DMS79 treated with DMSO at 0.1 percent for 48 hours (cell line): ENCODE data around the gene AK3.
A peak's percentile ranks its signal among the peaks of the same experiment; 100 is the strongest.
"Not testable (repeated sequence)": the region's sequence is repeated elsewhere in the genome, so short reads cannot be mapped to it uniquely, and the experiment has no call there.

ENCODE experiments used
- DNase-seq: peaks from one replicate; lab custom pipeline; 2025; lab: John Stamatoyannopoulos, UW

The AK3 gene

DNA sequence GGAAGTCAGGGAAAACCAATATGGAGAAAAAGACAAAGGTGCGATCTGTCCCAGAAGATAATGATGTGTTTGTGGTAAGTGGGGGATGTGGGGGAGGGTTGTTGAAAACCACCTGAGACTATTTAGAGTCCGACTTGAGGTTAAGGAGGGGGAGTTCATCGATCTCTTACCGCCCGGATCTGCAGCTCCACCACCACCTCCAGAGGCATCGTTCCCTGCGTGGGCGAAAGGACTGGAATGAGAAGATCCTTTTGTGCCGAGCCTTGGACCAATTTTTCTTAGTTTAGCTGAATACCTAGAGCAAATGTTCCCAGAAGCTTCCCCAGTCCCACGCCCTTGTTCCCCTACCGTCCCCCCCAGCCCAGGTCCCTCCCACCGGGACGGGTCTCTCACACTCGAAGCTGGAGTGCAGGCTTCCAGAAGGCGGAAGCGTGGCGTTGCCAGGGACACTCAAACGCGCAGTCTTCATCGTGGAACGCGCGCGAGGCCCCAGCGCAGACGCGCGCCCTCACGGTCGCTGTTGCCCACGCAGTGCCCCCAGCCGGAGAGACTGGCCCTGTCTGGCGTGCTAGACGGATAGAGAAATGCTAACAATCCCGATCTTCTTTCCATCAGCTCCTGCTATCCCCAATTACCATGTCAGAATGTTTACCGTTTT is 74.8 kb downstream of the AK3 start, which contains the start of gene SPATA6L:
Gene SPATA6L (minus strand): TSS at position 439 of the 658 bp plus-strand sequence. CDS start 230 bp downstream, at position 209.
- DNase-seq, result peak; percentile 68

DNA sequence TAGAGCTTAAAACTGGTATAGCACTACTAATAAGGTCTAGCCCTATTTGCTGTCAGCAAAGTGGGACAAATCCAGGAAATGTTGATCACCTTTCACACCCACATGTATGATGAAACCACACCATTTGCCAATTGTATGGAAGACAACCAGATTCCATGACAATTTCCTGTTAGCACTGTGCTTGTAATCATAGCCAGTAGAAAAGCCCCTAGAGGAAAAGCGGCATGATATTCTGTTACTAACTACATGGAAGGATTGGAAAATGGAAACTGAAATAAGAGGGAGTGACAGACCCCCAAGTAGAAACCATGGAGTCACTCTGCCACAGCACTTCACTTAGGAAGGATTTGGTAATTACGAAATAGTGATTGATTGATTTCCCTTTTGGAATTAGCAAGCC is 75.6 kb downstream of the AK3 start:
- DNase-seq, result peak; percentile 39

DNA sequence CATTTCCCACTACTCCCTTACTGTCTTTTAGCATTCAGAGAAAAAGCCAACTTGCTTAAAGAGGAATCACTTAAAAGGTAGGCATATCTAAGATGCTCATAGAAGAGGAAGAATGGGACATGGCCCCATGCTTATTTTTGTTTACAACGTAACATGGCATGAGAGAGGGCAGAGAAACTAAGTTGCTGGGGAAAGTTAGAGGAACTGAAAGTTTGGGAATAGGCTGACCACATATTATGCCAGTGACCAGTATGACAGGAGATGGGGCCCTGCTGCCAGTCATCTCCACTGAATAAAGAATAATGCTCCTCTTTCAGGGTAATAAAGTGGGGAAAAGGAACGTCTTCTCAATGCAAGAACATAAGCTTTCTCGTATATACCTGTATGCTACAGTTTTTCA is 77.0 kb downstream of the AK3 start:
- no peak for DNase-seq

DNA sequence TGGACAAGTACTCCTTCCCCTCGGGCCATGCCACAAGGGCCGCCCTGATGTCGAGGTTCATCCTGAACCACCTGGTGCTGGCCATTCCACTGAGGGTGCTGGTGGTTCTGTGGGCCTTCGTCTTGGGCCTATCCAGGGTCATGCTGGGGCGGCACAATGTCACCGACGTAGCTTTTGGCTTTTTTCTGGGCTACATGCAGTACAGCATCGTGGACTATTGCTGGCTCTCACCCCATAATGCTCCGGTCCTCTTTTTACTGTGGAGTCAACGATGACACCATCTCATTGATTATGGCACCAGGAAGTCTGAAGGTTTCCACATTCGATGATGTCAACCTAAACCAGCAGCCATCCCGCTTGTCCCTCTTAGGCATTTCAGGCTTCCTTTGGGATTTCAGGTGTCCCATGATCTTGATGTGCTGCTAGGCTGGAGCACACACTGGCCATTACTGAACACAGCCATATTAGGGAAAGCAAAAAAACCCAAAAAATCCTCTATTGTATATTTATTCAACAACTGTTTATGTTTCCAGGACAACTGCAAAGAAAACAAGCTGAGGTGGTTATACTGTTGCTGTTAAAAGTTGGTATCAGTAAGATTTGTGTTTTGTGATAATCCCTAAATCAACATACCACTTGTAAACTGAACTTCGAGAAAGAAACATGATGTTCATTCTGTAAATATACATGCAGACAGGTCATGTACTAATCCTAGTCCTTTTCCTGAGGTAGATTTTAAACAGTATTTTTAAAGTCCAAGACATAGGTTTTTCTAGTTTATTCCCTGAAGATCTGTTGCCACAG is 77.8 kb downstream of the AK3 start:
- DNase-seq, result no peak

DNA sequence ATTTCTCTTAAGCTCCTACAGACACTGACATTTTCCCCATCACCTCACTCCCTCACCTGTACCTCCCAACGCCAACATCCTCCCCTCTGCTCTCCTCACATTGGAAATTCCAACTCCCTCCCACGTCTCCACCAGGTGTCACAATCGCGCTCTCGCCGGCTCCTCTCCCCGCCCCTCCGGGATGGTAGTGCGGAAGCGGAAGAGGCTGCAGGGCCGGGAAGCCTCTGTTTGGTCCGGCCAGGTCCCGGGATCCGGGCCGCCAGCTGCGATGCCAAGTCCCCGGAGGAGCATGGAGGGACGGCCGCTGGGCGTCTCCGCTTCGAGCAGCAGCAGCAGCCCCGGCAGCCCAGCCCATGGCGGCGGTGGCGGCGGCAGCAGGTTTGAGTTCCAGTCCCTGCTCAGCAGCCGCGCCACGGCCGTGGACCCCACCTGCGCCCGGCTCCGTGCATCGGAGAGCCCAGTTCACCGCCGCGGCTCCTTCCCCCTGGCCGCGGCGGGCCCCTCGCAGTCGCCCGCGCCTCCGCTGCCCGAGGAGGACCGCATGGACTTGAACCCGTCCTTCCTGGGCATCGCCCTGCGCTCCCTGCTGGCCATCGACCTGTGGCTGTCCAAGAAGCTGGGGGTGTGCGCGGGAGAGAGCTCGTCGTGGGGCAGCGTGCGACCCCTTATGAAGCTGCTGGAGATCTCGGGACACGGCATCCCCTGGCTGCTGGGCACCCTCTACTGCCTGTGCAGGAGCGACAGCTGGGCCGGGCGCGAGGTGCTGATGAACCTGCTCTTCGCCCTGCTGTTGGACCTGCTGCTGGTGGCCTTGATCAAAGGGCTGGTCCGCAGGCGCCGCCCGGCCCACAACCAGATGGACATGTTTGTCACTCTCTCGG is 78.7 kb downstream of the AK3 start, which contains the start of gene PLPP6:
Gene PLPP6 (plus strand): TSS at position 187 of the 881 bp plus-strand sequence. CDS start 82 bp downstream, at position 269.
- peak; percentile 88 for DNase-seq

DNA sequence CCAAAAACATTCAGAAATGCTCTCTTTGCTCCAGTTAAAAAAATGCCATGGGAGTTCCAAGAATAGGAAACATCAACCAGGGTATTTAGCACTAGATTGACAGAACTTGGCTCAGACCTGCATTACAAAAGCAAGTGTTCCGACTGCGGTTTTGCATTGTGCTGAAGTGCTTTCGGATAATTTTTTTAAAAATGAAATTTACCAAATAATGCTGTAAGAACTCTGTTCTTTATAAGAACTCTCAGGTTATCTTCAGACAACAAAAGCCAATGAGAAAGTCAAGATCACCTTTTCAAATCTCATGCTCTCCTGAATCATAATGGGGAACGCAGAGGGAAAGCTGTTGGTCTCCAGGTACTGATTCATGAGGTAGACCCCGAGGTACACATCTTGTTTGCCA is 79.4 kb downstream of the AK3 start:
- no peak for DNase-seq

DNA sequence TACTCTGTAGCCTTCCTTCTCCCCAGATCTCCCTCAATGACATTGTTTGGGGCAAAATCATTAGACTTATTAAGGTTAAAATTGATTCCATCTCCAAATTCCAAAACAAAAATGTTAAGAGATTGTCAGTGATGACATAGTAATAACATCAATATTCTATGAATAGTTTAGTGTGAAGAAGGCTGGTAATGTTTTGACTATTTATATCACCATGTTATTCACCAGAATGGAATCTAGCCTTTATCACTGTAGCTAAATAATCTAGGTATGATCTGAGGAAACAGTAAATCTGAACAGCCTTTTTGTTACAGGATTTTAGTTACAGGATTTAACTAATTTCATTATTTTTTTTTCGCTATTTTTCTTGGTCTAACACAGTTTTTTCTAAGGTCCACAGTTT is 79.8 kb downstream of the AK3 start:
- no peak for DNase-seq

DNA sequence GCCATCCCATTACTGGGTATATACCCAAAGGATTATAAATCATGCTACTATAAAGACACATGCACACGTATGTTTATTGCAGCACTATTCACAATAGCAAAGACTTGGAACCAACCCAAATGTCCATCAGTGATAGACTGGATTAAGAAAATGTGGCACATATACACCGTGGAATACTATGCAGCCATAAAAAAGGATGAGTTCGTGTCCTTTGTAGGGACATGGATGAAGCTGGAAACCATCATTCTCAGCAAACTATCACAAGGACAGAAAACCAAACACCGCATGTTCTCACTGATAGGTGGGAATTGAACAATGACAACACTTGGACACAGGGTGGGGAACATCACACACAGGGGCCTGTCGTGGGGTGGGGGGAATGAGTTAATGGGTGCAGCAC is 80.3 kb downstream of the AK3 start:
- DNase-seq, result not testable (repeated sequence)
